SH-SY5Y (cell line): Measurements from ENCODE around the gene P3H3.

Source experiments
- GATA2 ChIP-seq: IDR thresholded peaks from 2 replicates; pipeline ENCODE4 v1.6.1; 2011; ENCODE audit warnings: mild to moderate bottlenecking, low read depth, low read length
- GATA3 ChIP-seq: IDR thresholded peaks from 2 replicates; pipeline ENCODE4 v1.6.1; 2011; ENCODE audit warnings: low read depth, mild to moderate bottlenecking, low read length, moderate library complexity

DNA sequence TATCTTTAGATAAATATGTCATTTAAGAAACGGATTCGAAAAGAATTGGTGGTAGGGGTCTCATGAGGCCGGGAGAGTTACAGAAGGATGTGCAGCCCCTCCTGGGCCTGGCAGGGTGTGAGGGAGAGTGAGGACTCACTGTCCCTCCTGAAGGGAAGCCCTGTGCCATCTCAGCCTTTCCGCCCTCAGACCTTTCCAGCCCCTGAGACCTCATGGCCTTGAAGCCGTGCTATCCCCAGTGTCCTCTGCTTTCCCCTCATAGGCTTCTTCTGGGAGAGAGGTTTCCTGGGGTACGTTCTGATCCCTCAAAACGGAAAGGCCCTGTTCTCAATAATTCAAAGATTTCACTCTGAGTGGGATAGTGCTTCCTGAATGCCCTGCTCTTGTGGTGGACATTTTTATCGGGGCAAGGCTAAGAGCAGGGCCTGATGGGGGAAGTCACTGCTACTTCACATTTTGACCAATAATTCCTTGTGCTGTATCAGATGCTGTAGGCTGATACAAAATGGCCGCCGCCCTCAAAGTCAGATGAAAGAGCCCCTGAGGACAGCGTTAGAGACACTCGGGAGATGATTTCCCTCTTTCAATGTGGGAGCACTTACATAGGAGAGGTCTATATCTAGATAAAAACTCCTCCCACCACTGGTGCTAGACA, 37.6 kb upstream of the P3H3 start:
- no peak for TF ChIP-seq GATA2
- TF ChIP-seq GATA3, result no peak
